HCT116 (cell line): Measurements from ENCODE around the gene CREG1. TPM values are rescaled to one million over a fixed set of nuclear protein-coding genes. Genes with fewer than 3 reads are reported as not detected.

Source experiments
- ATAC-seq: fragments of 200-7000 bp; cut with Tn5 transposase; 2 replicates; pipeline ENCODE4 v1.9.1; 2020; ENCODE audit warnings: mild to moderate bottlenecking, moderate library complexity
- BruUV-seq: library from RNA; stranded (reverse); fragments of 400-500 nt; replicated peaks from 2 replicates; lab custom pipeline; 2021; lab: Mats Ljungman, UMichigan
- CTCF ChIA-PET: fragments of 300-600 bp; sonication (Branson Sonifier 250); formaldehyde crosslinking; loops from one replicate; lab custom pipeline; 2021; ENCODE audit warnings: antibody characterized with exemption; lab: Charles Lee
- POLR2A ChIA-PET: fragments of 300-600, 350-600 bp; sonication (Branson Sonifier 250); formaldehyde crosslinking; loops from one replicate; lab custom pipeline; 2021; ENCODE audit warnings: antibody characterized with exemption; lab: Charles Lee
- RAD21 ChIA-PET, 2 experiments: fragments of 300-600 bp; sonication (Branson Sonifier 250); formaldehyde crosslinking; loops; one replicate each; lab custom pipeline; 2023; ENCODE audit warnings: low total read pairs in 2 of 2; ENCODE audit not compliant: uncharacterized antibody in 2 of 2, unreplicated experiment in 2 of 2, low non-redundant PET in 1 of 2; lab: Charles Lee
- DNase-seq: peaks from one replicate; pipeline ENCODE4 v3.0.0-alpha.2; 2010; ENCODE audit warnings: low read depth, low spot score
- H2AFZ ChIP-seq: fragments of 200-600 bp; shearing (Covaris generic), sonication (generic); 2 replicates; pipeline ENCODE4 v1.6.1; 2017; ENCODE audit warnings: low read depth, mixed run types, mixed read lengths, antibody characterized with exemption, low read length; ENCODE audit not compliant: poor library complexity, severe bottlenecking
- H3K27ac ChIP-seq: 2 replicates; pipeline ENCODE4 v1.5.1; 2012; ENCODE audit warnings: low read depth, low read length
- H3K27me3 ChIP-seq: fragments of 200-600 bp; sonication (generic); 2 replicates; pipeline ENCODE4 v1.6.1; 2016; ENCODE audit warnings: mixed run types, low read length, mixed read lengths; ENCODE audit not compliant: insufficient read depth
- H3K36me3 ChIP-seq, 2 experiments: fragments of 200-500 bp in 1 of 2; fragments of 200-600 bp in 1 of 2; sonication (Bioruptor generic) in 1 of 2; sonication (generic) in 1 of 2; 2 replicates each; pipeline versions ENCODE4 v1.5.1 to v1.6.1; 2014 to 2016; ENCODE audit warnings: low read length in 2 of 2, inconsistent platforms in 1 of 2, mixed read lengths in 1 of 2, mixed run types in 1 of 2; ENCODE audit not compliant: insufficient read depth in 2 of 2, control insufficient read depth in 1 of 2
- H3K4me1 ChIP-seq, 2 experiments: fragments of 200-600 bp in 1 of 2; sonication (generic) in 1 of 2; 2 replicates each; pipeline versions ENCODE4 v1.5.1 to v1.6.1; 2012 to 2017; ENCODE audit warnings: low read length in 2 of 2, inconsistent platforms in 1 of 2, mild to moderate bottlenecking in 1 of 2, mixed read lengths in 1 of 2, mixed run types in 1 of 2, moderate library complexity in 1 of 2; ENCODE audit not compliant: insufficient read depth in 2 of 2, control insufficient read depth in 1 of 2
- H3K4me2 ChIP-seq: fragments of 200-600 bp; sonication (generic); 2 replicates; pipeline ENCODE4 v1.6.1; 2017; ENCODE audit warnings: mixed run types, low read length, mixed read lengths
- H3K4me3 ChIP-seq, 2 experiments: fragments of 200-600 bp in 1 of 2; sonication (generic) in 1 of 2; replicated peaks in 1 of 2; 2 replicates each; pipeline ENCODE4 v1.5.1; 2011 to 2016; ENCODE audit warnings: low read length in 2 of 2, control low read depth in 1 of 2, low read depth in 1 of 2, mild to moderate bottlenecking in 1 of 2, mixed read lengths in 1 of 2, mixed run types in 1 of 2
- H3K79me2 ChIP-seq: fragments of 200-600 bp; sonication (generic); 2 replicates; pipeline ENCODE4 v1.6.1; 2017; ENCODE audit warnings: mild to moderate bottlenecking, mixed run types, low read length, moderate library complexity, mixed read lengths; ENCODE audit not compliant: insufficient read depth
- H3K9ac ChIP-seq: fragments of 200-600 bp; sonication (generic); 2 replicates; pipeline ENCODE4 v1.6.1; 2016; ENCODE audit warnings: low read length, mixed read lengths
- H3K9me2 ChIP-seq: fragments of 200-600 bp; sonication (generic), shearing (Covaris generic); 2 replicates; pipeline ENCODE4 v1.6.1; 2017; ENCODE audit warnings: mixed run types, mild to moderate bottlenecking, moderate library complexity; ENCODE audit not compliant: insufficient read depth
- H3K9me3 ChIP-seq, 2 experiments: fragments of 200-500 bp in 1 of 2; fragments of 200-600 bp in 1 of 2; sonication (Bioruptor generic) in 1 of 2; sonication (generic) in 1 of 2; 2 replicates each; pipeline ENCODE4 v1.6.1; 2014 to 2017; ENCODE audit warnings: low read length in 2 of 2, mixed read lengths in 2 of 2, inconsistent platforms in 1 of 2, low read depth in 1 of 2, mild to moderate bottlenecking in 1 of 2, mixed run types in 1 of 2, moderate library complexity in 1 of 2; ENCODE audit not compliant: control insufficient read depth in 1 of 2, insufficient read depth in 1 of 2
- H4K20me1 ChIP-seq: fragments of 200-600 bp; sonication (generic), shearing (Covaris generic); 2 replicates; pipeline ENCODE4 v1.6.1; 2017; ENCODE audit warnings: mixed run types, mild to moderate bottlenecking, moderate library complexity; ENCODE audit not compliant: insufficient read depth
- EGR1 ChIP-seq: IDR thresholded peaks from 2 replicates; pipeline ENCODE4 v1.6.1; 2012; ENCODE audit warnings: low read depth
- ELF1 ChIP-seq: IDR thresholded peaks from 2 replicates; pipeline ENCODE4 v1.6.1; 2012; ENCODE audit warnings: low read depth, borderline replicate concordance
- FOSL1 ChIP-seq: IDR thresholded peaks from 2 replicates; pipeline ENCODE4 v1.6.1; 2012; ENCODE audit warnings: low read depth
- RAD21 ChIP-seq: IDR thresholded peaks from 2 replicates; pipeline ENCODE4 v1.6.1; 2012; ENCODE audit warnings: low read depth, mild to moderate bottlenecking
- SIN3A ChIP-seq: IDR thresholded peaks from 2 replicates; pipeline ENCODE4 v1.6.1; 2012; ENCODE audit warnings: low read depth
- SRF ChIP-seq: IDR thresholded peaks from 2 replicates; pipeline ENCODE4 v1.6.1; 2012; ENCODE audit warnings: low read depth
- TCF7L2 ChIP-seq: IDR thresholded peaks from 2 replicates; pipeline ENCODE4 v1.7.0; 2011; ENCODE audit warnings: borderline replicate concordance, inconsistent platforms; ENCODE audit not compliant: insufficient read depth, insufficient read length; ENCODE audit errors: extremely low read depth
- ZNF274 ChIP-seq: fragments of 200-500 bp; sonication (Bioruptor generic); IDR thresholded peaks from 2 replicates; pipeline ENCODE4 v1.6.1; 2014; ENCODE audit warnings: mild to moderate bottlenecking, low read depth, low read length, inconsistent platforms
- intact Hi-C: fragments of 100-400 bp; cut with micrococcal nuclease; formaldehyde crosslinking; loops from 2 replicates; pipeline ENCODE4 v1.10.0; 2022
- total RNA-seq: library from RNA; stranded (reverse); gene quantifications from one replicate; pipeline ENCODE4 v1.2.1, GENCODE V29; 2021; ENCODE audit not compliant: unreplicated experiment
- TF ChIP-seq, protein P1 (sequence below): IDR thresholded peaks from 2 replicates; pipeline ENCODE4 v1.6.1; 2012; ENCODE audit warnings: low read depth

The CREG1 gene
- total RNA-seq, 1 experiment from 2014 or later = 55.7 TPM

DNA sequence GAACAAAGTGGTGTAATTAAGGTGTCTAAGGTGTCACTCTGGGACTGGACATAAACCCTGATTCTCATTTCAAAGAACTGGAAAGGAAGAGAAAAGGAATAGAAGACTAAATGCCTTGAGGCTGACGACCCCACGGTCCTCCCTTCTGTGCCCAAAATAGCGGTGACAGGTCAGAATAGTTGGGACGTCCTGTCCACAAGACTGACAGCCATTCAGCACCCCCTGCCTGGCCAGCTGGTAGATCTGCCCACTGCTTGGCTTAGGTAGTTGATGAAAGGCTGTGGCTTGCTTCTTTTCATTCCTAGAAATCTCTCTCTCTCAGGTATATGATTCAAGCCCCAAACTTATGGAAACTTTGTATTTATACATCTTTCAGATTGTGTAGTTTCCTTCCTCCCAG lies 26.4 kb upstream of the CREG1 start:
- Histone ChIP-seq H3K4me2 (no peak overlapping the region), H3K27ac (no peak overlapping the region), H3K9me2 (no peaks in the 10 kb centered on the region), H3K36me3 (no peaks in the 10 kb centered on the region), H3K27me3 (peaks cover 5% of the 10 kb centered on the region; the same call in 1 of the 2 replicates), H4K20me1 (no peaks in the 10 kb centered on the region), H3K9ac (no peak overlapping the region), H3K4me3 (no peak overlapping the region), H3K4me1 (no peaks in the 10 kb centered on the region), H3K79me2 (no peaks in the 10 kb centered on the region), H3K9me3 (no peaks in the 10 kb centered on the region), H2AFZ (no peak overlapping the region)
- no TSS peak for BruUV-seq
- RAD21 ChIA-PET = no interaction called here
- CTCF ChIA-PET = no interaction called here
- intact Hi-C loops = no loop called here
- ATAC-seq = no peak
- POLR2A ChIA-PET = no interaction called here
- no peak for TF ChIP-seq RAD21
- TF ChIP-seq TCF7L2 = no peak
- TF ChIP-seq, protein P1, sequence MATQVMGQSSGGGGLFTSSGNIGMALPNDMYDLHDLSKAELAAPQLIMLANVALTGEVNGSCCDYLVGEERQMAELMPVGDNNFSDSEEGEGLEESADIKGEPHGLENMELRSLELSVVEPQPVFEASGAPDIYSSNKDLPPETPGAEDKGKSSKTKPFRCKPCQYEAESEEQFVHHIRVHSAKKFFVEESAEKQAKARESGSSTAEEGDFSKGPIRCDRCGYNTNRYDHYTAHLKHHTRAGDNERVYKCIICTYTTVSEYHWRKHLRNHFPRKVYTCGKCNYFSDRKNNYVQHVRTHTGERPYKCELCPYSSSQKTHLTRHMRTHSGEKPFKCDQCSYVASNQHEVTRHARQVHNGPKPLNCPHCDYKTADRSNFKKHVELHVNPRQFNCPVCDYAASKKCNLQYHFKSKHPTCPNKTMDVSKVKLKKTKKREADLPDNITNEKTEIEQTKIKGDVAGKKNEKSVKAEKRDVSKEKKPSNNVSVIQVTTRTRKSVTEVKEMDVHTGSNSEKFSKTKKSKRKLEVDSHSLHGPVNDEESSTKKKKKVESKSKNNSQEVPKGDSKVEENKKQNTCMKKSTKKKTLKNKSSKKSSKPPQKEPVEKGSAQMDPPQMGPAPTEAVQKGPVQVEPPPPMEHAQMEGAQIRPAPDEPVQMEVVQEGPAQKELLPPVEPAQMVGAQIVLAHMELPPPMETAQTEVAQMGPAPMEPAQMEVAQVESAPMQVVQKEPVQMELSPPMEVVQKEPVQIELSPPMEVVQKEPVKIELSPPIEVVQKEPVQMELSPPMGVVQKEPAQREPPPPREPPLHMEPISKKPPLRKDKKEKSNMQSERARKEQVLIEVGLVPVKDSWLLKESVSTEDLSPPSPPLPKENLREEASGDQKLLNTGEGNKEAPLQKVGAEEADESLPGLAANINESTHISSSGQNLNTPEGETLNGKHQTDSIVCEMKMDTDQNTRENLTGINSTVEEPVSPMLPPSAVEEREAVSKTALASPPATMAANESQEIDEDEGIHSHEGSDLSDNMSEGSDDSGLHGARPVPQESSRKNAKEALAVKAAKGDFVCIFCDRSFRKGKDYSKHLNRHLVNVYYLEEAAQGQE = no peak
- TF ChIP-seq ELF1 = no peak
- TF ChIP-seq FOSL1 = no peak
- DNase-seq = no peak

DNA sequence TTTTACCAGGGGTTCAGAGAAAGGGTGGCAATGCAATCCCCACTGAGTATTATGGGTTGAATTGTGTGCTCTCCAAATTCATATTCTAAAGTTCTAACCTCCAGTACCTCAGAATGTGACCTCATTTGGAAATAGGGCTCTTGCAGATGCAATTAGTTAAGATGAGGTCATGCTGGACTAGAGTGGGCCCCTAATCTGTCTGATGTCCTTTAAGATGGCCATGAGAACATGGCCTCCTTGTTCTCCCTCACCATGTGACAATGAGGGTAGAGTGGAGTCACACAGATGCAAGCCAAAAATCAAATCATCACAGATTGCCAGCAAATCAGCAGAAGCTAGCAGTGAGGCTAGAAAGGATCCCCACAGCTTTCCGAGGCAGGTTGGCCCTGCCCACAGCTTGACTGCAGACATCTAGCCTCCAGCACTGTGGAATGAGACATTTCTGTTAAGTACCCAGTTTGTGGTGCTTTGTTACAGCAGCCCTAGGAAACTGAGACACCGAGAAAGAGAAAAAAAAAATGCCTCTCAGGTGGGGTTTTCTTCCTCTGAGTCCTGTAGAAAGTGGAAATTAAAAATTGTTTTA lies 25.5 kb upstream of the CREG1 start:
- Histone ChIP-seq H3K9me3 (no peaks in the 10 kb centered on the region), H3K4me2 (no peak overlapping the region), H4K20me1 (no peaks in the 10 kb centered on the region), H3K79me2 (no peaks in the 10 kb centered on the region), H3K27me3 (peaks cover 5% of the 10 kb centered on the region; the same call in 1 of the 2 replicates), H3K9me2 (no peaks in the 10 kb centered on the region), H3K27ac (no peak overlapping the region), H3K4me1 (no peaks in the 10 kb centered on the region), H2AFZ (no peak overlapping the region), H3K36me3 (no peaks in the 10 kb centered on the region), H3K9ac (no peak overlapping the region), H3K4me3 (no peak overlapping the region)
- ATAC-seq = no peak
- ChIA-PET CTCF (no interaction called here), RAD21 (no interaction called here), POLR2A (no interaction called here)
- no peak for DNase-seq
- intact Hi-C loops = no loop called here
- no TSS peak for BruUV-seq
- TF ChIP-seq EGR1 (no peak), ZNF274 (no peak), SRF (no peak), RAD21 (no peak), FOSL1 (no peak), SIN3A (no peak), ELF1 (no peak)
- TF ChIP-seq, all 23 proteins: peak for 0
